HG03565 (cell line): Measurements from ENCODE around the gene ARG1.
A peak's percentile ranks its signal among the peaks of the same experiment; 100 is the strongest.

Experiments
- ATAC-seq: cut with Tn5 transposase; IDR thresholded peaks from one replicate; pipeline ENCODE4 v1.9.1; 2021; ENCODE audit warnings: mild to moderate bottlenecking, moderate library complexity; ENCODE audit not compliant: unreplicated experiment

Gene ARG1

GRCh38 chr6:131581523-131581922 lies 8.5 kb downstream of the ARG1 start:
- no peak for ATAC-seq

DNA sequence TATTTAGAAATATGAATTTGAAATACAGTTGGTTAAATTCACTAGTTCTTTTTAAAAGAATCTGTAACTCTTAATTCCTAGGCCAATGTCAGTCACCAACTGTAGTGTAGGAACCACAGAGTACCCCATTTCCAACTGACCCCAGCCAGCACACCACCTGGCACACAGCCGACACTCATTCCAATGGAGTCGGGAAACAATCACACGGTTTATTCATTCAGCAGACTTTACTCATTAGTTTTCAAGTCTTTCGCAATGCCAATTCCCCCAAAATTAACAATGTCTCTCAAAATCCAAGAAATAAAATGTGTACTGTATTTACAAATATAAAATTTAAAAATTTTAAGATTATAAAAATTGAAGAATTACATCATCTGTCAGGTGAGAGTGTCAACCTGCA lies 13.5 kb downstream of the ARG1 start:
- ATAC-seq, result no peak

DNA sequence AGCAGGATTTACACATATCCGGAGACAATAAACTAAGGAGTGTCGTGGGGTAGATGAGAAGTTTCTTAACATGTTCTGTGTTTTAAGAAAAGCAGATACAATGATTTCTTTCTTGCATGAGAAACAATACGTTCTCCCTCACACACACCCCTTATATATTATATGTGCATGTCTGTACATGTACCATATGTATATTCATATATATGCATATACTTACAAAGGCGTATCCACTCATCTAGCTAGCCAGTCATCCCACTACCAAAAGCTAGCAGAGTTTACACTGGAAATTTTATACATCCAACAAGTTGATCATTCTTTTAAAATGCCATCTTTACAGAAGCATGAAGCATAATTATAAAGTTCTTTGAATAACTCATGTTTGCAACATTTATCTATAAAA lies 14.9 kb downstream of the ARG1 start:
- ATAC-seq, result no peak

GRCh38 chr6:131588643-131589042 lies 15.6 kb downstream of the ARG1 start:
- ATAC-seq, result no peak

GRCh38 chr6:131592935-131593334 lies 19.9 kb downstream of the ARG1 start:
- no peak for ATAC-seq

GRCh38 chr6:131594074-131594473 lies 21.0 kb downstream of the ARG1 start:
- ATAC-seq, result no peak

DNA sequence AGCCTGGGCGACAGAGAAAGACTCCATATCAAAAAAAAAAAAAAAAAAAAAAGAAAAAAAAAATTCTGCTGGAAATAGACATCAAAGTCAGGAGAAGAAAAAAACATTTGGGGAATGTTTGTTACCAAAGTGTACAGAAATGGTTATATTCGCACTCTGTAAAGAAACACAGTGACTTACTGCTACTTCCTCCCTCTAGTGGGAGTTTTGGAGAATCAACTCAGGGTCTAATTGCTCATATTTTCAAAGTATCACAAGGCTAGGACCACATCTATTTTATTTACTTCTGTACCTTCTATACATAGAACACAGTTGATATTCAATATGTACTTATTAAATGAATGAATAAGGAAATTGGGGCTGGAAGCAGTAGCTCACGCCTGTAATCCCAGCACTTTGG lies 24.4 kb downstream of the ARG1 start:
- ATAC-seq, result no peak

DNA sequence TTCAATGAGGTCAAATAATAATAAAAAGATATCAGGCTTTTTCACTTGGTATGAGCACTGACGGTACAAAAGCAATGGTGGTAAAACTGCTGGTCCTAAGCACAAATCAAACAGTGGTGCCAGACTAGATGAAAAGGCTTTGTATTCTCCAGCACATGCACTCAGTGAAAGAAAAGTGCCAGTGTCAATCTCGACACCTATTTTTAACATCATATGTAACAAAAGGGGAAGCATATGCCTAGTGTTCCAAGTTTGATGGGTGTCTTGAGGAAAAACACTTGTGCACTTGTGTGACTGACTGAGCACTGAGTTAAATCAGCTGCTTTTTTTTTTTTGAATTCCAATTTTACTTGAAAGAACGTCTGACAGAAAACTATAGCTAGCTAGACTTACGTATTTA lies 27.7 kb downstream of the ARG1 start:
- ATAC-seq, result no peak

GRCh38 chr6:131602781-131603312 lies 29.8 kb downstream of the ARG1 start:
- ATAC-seq, result no peak

GRCh38 chr6:131613296-131613925 lies 40.4 kb downstream of the ARG1 start:
- ATAC-seq, result no peak

DNA sequence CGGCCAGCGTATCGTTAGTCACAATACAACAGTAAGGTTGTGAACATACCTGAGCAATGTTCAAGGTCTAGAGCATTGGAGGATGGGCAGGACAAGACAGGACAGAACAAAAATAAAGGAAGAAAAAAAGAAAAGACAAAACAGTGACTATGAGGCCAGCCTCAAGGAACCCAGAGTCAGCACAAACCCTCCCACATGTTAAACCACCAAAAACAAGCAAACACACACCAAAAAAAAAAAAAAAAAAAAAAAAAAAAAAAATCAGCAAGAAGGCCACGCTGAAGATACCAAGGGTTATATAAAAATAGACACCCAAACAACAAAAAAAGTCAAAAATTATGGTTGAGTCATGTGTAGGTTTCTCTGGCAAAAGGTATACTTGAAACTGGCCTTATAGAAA lies 42.2 kb downstream of the ARG1 start:
- ATAC-seq, result no peak

- peak; percentile 93 for ATAC-seq
Measured at GRCh38 chr6:131627724-131628682, 55.0 kb downstream of the ARG1 start, which contains the start of gene MED23. Gene MED23 (minus strand): TSS chr6:131628242. CDS start chr6:131628049, 193 bp downstream.

GRCh38 chr6:131628726-131629125 lies 55.7 kb downstream of the ARG1 start:
- no peak for ATAC-seq

DNA sequence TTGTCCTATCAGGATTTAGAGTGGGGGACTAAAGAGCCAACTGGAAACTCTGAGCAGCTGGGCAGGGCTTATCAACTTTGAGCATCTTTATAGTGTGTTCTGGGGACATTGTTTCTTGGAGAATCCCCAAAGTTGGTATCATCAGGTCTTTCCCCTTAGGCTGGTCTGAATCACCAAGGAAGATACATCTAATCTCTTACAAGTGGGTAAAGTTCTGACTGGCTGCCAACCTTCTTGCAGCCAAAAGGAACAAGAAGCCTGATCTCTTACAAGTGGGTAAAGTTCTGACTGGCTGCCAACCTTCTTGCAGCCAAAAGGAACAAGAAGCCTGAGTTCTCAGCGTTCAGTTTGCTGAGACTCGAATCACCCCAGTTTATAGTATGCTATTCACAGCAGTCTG lies 56.6 kb downstream of the ARG1 start:
- no peak for ATAC-seq

- ATAC-seq, result no peak
Measured at GRCh38 chr6:131631625-131632289, 58.7 kb downstream of the ARG1 start.
